MV-4-11 (cell line): ENCODE measurements around the gene CAPN1.
"Not testable (repeated sequence)": the region's sequence is repeated elsewhere in the genome, so short reads cannot be mapped to it uniquely, and the experiment has no call there.

ENCODE experiments used
- DNase-seq: peaks from one replicate; lab custom pipeline; 2025; lab: John Stamatoyannopoulos, UW

The CAPN1 gene

DNA sequence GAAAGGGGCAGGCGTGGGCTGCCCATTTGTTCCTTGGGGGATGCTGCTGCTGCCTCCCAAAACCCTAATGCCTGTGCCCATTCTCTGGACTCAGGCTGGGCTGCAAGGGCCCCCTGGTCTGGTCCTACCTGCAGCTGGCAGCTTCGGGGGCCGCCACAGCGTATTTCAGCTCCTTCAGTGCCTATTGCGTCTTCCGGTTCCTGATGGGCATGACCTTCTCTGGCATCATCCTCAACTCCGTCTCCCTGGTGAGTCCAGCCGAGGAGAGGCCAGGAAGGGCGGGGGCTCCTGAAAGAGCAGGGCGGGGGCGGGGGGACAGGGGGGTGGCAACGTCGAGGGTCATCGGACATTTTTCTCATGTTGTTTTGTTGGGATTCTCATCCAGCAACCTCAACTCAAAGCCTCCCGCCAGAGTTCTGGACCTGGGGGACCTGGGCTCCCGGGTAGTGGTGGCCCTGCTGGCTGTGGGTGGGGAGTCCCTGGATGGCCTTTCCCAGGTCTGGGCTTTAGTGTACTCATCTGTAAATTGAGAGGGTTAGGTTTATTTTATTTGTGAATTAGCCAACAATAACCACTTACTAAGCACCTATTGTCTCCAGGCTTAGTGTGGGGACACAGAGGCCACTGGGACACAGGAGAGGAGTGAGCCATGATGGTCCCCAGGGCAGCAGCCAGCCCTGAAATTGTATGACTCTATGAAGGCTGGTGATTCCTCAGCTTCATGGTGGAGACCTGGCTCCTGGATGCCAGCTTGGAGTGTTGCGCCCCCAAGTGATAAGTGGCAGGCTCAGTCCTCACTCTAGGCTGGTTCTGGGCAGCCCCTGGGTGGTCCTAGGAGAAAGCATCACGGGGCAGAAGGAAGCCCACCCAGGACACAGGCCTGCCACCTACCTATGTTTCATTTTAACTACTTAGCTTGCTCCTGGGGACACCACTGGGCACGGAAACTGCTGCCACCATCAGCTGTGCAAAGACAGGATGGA lies 36.0 kb downstream of the CAPN1 start:
- no peak for DNase-seq

DNA sequence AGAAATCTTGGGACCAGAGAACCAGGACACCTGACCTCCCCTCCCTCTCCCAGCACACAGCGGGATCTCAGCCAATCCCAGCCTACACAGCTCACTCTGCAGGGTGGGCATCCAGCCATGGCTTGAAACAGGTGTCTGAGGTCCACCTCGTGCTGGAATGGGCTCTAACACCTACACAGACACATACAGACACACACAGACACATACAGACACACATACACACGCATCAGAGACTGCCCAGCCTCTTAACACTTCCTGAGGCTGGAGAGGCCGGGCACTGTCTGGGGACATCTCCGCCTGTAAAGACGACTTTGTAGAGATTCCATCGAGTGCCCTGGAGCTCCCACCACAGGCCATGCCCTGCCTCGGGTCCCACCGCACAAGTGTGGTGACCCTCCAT lies 36.7 kb downstream of the CAPN1 start:
- DNase-seq: no peak

DNA sequence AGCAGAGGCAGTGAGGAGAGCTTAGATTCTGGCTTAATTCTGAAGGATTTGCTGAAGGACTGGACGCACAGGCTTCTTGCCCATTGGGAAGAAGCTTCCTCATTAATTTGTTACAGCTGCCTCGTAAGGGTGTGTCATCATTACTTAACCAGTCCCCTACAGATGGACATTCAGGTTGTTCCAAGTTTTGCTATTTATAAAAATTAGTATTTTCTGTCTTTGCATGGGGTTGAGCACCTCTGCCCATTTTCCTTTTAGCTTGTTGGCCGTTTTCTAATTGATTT lies 38.1 kb downstream of the CAPN1 start:
- DNase-seq: no peak

DNA sequence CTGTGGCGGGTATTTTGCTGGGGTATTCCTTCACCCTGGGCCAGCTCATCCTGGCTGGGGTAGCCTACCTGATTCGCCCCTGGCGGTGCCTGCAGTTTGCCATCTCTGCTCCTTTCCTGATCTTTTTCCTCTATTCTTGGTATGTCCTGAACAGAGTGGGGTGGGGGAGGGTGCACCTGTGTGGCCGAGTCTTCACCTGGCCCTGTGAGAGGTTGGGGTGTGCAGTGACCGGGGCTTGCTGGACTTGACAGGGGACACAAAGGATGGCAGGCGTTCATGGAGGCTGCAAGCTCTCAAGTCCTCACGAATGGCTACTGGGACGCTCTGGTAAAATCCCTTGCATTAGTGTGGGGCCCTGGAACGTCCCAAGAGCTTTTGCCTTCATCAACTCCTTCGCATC lies 39.3 kb downstream of the CAPN1 start:
- no peak for DNase-seq

DNA sequence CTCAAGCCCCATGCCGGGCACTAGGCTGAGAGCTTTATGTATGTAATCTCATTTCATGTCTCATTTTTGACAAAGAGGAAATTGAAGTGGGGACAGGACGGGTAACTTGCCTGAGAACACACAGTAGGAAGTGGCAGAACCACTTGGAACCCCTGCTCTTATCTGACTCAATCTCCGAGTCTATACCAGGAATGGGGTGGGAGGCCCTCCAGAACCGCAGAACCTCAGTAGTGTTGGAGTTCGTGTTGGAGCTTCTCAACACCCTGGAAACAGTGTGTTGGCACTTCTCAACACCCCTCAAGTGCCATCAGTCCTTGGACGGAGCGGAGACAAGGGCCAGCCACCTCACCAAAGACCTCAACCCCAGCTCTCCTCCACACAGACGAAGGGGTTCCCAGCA lies 41.3 kb downstream of the CAPN1 start:
- no peak for DNase-seq

DNA sequence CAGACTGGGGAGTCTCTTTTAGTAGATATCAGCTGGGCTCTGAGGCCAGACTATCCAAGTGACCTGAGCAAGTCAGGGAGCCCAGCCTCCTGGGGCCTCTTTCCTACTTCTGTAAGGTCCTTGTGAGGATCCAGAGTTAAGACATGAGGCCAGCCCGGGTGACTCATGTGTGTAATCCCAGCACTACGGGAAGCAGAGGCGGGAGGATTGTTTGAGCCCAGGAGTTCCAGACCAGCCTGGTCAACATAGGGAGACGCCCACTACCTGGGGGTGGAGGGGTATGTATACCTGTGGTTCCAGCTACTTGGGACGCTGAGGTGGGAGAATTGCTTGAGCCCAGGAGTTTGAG lies 43.2 kb downstream of the CAPN1 start:
- peak; percentile 14 for DNase-seq

DNA sequence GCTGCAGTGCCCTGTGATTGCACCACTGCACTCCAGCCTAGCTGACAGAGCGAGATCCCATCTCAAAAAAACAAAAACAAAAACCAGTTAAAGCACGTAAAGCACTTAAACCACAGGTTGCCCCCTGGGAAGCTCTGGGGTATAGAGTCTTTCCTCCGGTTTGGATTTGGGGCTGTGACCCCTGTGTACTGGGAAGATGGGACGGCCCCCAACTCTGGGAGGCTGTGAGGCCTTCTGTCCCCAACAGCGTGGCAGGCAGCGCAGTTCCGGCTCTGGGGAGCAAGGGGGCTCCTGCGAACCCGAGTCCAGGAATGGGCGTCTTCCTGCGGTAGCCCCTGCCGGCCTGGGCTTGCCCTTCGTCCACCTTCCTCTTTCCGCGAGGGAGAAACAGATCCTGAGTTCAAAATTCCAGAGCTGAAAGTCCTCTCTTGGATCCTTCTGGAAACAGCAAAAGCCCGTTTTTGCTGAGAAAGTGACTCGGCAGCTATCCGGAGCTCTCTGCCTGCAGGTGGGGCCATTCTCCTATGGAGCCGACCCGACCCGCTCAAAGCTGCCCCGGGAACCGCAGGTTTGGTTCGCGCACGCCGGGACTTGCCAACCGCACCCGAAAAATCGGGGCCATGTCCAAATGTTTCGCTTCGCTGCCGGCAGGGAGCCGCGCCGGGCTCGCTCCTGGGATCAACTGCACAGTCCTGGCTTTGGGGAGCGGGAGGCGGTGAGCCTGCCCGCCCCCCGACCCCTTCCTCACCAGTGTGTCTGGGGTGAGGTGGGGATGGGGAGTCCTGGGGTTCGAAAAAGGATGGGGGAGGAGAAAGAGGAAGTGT lies 43.8 kb downstream of the CAPN1 start:
- peak; percentile 52 for DNase-seq

DNA sequence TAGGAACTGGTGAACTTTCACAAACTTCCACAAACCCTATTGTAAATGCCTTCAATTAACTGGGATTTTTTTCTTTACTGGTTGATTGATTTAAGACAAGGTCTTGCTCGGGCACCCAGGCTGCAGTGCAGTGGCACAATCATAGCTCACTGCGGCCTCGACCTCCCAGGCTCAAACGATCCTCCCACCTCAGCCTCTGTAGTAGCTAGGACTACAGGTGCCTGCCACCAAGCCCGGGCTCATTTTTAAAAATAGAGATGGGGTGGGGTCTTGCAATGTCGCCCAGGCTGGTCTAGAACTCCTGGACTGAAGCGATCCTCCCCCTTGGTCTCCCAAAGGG lies 44.3 kb downstream of the CAPN1 start:
- DNase-seq: peak; percentile 61

DNA sequence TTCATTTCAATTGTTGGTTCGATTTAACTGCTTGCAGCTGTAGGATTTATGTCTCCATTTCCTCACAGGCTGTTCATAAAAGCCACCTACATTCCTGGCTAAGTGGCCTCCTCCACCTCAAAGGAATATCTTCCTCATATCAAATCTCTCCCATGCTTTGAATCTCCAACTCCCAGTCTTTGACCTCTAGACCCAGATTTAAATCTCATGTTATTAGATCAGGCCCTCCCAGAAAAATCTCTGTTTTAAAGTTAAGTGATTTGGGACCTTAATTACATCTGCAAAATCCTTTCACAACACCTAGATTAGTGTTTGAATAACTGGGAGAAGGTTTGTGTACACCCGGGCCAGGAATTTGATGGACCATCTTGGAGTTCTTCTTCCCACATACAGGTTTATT lies 46.2 kb downstream of the CAPN1 start:
- DNase-seq: no peak

DNA sequence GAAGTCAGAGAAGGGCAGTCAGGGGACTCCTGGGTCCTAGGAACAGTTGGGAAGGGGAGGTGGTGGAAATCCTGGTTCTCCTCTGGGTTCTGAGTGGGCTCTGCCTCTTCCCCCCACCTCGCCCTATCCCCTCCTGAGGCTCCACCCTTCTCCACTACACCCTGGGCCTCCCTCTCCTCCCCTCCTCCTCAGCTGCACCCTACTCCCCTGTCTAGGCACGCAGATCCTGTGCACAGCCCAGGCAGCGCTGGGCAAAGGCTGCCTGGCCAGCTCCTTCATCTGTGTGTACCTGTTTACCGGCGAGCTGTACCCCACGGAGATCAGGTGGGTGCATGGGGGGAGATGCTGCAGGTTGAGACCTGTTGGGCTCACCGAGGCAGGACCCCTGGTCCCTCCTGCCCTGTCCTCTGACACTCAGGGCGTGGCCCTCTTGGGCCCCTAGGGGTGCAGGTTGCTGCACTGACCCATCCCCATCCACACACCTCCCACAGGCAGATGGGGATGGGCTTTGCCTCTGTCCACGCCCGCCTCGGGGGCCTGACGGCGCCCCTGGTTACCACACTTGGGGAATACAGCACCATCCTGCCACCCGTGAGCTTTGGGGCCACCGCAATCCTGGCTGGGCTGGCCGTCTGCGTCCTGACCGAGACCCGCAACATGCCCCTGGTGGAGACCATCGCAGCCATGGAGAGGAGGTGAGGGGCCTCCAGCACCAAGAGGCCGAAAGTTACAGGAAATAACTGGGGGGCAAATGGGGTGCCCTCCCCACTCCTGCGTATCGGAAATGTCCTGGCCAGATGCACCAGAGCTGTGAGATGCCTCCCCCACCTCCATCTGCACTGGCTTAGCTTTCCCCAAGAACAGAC lies 54.7 kb downstream of the CAPN1 start:
- no peak for DNase-seq

DNA sequence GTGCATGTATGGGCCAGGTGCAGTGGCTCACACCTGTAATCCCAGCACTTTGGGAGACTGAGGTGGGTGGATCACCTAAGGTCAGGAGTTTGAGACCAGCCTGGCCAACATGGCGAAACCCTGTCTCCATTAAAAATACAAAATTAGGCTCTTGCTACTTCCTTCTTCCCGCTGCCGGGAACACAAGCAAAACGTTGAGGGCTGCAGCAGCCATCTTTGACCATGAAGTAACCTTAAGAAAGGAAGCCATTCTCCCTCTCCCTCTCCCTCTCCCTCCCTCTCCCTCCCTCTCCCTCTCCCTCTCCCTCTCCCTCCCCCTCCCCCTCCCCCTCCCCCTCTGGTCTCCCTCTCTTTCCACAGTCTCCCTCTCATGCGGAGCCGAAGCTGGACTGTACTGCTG lies 56.6 kb downstream of the CAPN1 start:
- not testable (repeated sequence) for DNase-seq

DNA sequence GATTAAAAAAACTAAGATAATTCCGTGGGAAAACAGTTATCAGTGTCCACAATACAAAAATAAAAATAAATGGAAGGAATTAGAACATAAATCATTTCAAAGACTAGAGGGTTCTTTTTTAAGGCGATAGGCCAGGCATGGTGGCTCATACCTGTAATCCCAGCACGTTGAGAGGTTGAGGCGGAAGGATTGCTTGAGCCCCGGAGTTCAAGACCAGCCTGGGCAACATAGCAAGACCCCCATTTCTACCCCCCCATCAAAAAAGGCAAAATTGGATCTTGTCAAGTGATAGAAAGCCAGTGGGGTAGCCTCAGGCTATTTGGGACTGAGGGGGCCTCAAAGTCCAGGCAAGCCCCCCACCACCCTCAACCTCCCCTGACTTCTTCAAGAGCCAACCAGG lies 59.4 kb downstream of the CAPN1 start:
- no peak for DNase-seq

DNA sequence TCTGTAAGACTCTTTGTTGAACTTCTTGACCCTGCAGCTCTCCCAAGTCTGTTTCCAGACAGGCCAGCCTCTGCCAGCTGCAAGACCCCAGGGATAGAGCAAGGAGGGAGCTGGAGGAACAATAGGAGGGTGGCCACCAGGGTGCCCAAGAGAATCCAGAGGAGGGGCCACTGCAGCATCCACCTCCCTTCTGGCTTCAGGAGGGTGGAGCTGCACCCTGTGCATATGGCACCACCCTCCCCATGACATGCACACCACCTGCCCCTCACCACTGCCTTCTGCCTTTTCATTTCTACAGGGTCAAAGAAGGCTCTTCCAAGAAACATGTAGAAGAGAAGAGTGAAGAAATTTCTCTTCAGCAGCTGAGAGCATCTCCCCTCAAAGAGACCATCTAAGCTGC lies 60.0 kb downstream of the CAPN1 start:
- DNase-seq: no peak

DNA sequence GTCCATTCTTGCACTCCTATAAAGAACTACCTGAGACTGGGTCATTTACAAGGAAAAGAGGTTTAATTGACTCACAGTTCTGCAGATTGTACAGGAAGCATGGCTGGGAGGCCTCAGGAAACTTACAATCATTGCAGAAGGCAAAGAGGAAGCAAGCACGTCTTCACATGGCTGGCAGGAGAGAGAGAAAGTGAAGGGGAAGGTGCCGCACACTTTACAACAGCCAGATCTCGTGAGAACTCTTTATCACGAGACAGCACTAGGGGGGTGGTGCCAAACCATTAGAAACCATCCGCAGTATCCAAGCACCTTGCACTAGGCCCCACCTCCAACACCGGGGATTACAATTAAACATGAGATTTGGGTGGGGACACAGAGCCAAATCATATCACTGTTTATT lies 60.7 kb downstream of the CAPN1 start:
- no peak for DNase-seq

DNA sequence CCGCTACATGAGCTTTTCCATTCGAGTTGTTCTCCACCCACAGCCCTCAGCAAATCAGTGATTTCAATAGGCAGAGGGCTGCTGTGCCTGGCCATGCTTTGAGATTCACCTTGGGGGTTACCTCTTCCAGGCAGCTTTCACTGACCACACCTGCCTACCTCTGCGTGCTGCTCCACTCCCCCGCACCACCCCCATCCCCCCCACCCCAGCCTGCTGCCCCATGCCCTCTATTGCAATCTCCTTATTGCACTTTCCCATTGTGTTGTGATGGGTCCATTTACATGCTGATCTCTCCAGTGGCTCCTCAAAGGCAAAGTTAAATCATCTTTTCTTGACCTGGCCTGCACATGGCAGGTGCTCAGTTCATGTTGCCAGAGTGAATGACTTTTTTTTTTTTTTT lies 62.1 kb downstream of the CAPN1 start:
- DNase-seq: no peak

DNA sequence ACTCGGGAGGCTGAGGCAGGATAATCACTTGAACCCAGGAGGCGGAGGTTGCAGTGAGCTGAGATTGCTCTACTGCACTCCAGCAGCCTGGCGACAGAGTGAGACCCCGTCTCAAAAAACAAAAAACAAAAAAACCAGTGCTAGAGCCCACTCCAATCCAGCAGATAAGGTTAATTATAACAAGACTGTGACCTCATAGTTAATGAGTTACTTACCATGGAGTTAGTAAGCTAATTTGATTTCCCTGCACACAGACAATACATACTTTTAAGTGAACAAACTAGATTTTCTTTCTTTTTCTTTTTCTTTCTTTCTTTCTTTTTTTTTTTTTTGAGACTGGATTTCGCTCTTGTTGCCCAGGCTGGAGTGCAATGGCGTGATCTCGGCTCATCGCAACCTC lies 63.3 kb downstream of the CAPN1 start:
- not testable (repeated sequence) for DNase-seq

DNA sequence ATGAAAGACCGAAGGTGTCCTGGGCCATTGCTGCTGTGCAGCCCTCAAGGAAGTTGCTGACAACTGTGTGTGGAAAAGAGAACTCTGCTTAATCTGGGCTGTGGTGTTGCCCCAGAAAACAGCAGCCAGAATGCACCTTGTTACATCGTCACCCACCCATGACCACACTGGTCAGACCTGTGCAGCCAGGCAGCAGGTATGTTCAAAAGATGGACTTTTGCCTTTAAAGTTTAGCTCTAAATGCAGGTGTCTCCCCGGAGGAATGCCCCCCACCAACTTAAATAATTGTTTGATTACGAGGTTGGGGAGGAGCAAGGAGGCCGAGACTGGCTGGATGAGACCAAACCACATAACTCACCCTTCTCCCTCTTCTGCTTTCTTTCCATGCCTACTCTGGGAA lies 64.8 kb downstream of the CAPN1 start:
- DNase-seq: no peak

DNA sequence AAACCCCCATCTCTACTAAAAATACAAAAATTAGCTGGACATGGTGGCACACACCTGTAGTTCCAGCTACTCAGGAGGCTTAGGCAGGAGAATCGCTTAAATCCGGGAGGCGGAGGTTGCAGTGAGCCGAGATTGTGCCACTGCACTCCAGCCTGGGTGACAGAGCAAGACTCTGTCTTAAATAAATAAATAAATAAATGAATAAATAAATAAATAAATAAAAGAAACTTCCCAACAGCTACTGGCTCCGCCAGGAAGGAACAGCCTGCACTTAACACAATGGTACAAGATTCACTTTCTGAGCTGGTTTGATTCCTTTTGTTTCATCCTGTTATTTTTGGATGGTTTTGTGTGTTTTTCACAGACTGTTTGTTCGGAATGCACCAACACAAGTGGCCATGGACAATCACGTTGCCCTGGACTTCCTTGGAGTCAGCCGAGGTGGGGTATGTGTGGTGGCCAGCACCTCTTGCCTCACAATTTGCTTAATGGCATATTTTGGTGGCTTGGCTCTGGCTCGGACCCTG lies 66.5 kb downstream of the CAPN1 start:
- DNase-seq: not testable (repeated sequence)

DNA sequence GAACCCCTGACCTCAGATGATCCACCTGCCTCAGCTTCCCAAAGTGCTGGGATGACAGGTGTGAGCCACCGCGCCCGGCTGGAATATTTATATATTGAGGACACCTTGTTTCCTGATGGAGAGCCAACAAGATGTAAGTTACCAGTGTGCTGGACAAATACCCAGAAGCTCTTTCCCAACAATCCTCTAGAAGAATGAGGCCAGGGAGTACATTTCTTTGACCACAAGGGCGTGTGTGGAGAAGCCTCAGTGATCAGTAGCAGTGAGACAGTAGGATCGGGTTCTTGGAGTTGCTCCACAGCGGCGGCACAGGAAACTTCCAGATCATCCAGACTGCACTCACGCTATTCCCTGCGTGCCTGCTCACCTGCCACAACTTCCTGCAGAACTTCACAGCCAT lies 69.7 kb downstream of the CAPN1 start:
- no peak for DNase-seq

DNA sequence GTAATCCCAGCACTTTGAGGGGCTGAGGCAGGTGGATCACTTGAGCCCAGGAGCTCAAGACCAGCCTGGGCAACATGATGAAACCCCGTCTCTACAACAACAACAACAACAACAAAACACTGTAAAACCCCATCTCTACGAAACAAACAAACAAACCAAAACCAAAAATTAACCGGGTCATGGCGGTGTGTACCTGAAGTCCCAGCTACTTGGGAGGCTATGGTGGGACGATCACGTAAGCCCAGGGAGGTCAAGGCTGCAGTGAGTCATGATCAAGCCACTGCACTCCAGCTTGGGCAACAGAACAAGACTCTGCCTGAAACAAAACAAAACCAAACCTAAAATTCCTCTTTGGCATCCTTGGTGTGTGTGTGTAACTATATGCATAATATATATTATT lies 73.0 kb downstream of the CAPN1 start:
- DNase-seq: no peak

DNA sequence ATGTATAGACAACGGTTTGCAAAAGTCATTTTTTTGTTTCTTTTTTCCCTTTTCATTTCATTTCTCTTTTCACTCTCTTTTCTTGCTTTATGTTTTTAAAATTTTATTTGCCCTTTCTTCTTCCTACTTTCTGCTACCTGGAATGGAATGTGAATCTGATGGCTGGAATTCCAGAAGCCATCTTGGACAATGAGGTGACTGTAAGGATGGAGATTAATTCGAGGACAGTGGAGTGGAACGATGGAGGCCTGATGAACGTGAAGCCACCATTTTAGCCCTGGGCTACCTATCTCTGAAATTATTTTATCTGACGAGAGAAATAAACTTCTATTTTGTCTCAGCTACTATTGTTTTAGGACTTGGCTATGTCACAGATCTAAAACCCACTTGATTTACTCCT lies 77.3 kb downstream of the CAPN1 start:
- DNase-seq: no peak

DNA sequence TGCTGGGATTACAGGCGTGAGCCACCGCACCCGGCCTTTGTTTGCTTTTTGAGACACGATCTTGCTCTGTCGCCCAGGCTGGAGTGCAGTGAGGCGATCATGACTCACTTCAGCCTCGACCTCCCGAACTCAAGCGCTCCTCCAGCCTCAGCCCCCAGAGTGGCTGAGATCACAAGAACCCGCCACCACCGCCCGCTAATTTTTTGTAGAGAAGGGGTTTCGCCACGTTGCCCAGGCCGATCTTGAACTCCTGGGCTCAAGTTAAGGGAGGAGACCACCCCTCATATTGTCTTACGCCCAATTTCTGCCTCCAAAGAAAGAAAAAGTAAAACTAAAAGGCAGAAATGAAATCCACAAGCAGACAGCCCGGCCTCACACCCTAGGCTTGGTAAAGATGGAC lies 78.6 kb downstream of the CAPN1 start:
- DNase-seq: no peak
